HepG2 (cell line): Measurements from ENCODE around the gene CCDC116. TPM values are rescaled to one million over a fixed set of nuclear protein-coding genes. Genes with fewer than 3 reads are reported as not detected.

Experiments
- CCAR2 ChIP-seq: fragments of 200-400 bp; formaldehyde crosslinking; optimal IDR thresholded peaks from 2 replicates; pipeline ENCODE3; 2018; ENCODE audit warnings: low read depth, mild to moderate bottlenecking, low read length, moderate library complexity
- CHCHD3 ChIP-seq: sonication (generic); formaldehyde crosslinking; IDR thresholded peaks from 2 replicates; pipeline ENCODE4 v1.8.0; 2022; ENCODE audit warnings: mild to moderate bottlenecking, missing genetic modification reagents, moderate library complexity
- FOXP1 ChIP-seq, 2 experiments: fragments of 450-650 bp in 1 of 2; IDR thresholded peaks; 2 replicates each; pipeline ENCODE4 v1.6.1; 2017 to 2018; ENCODE audit warnings: antibody characterized with exemption in 1 of 2
- GABPB1 ChIP-seq: IDR thresholded peaks from 2 replicates; pipeline ENCODE4 v1.6.1; 2016; ENCODE audit warnings: mild to moderate bottlenecking, missing genetic modification reagents, moderate library complexity, missing compliant biosample characterization
- KLF15 ChIP-seq: sonication (generic); formaldehyde crosslinking; IDR thresholded peaks from 2 replicates; pipeline ENCODE4 v1.8.1; 2023; ENCODE audit warnings: borderline replicate concordance, mild to moderate bottlenecking, inconsistent platforms, missing genetic modification reagents, mixed read lengths
- MAF1 ChIP-seq: sonication (generic); formaldehyde crosslinking; IDR thresholded peaks from 2 replicates; pipeline ENCODE4 v1.5.0; 2020; ENCODE audit warnings: missing genetic modification reagents, borderline replicate concordance
- NR2C2 ChIP-seq: sonication (generic); formaldehyde crosslinking; IDR thresholded peaks from 2 replicates; pipeline ENCODE4 v1.4.0; 2020; ENCODE audit warnings: missing genetic modification reagents, mild to moderate bottlenecking, moderate library complexity, borderline replicate concordance
- PAWR ChIP-seq: sonication (generic); formaldehyde crosslinking; IDR thresholded peaks from 2 replicates; pipeline ENCODE4 v1.4.0; 2020; ENCODE audit warnings: missing genetic modification reagents, mild to moderate bottlenecking, borderline replicate concordance
- PRMT3 ChIP-seq: sonication (generic); formaldehyde crosslinking; IDR thresholded peaks from 2 replicates; pipeline ENCODE4 v1.8.1; 2022; ENCODE audit warnings: low read depth, mild to moderate bottlenecking, moderate library complexity, missing genetic modification reagents, borderline replicate concordance
- RARG ChIP-seq: sonication (generic); formaldehyde crosslinking; IDR thresholded peaks from 2 replicates; pipeline ENCODE4 v1.4.0; 2020; ENCODE audit warnings: low read depth, mild to moderate bottlenecking, missing genetic modification reagents
- SMAD9 ChIP-seq: sonication (generic); formaldehyde crosslinking; IDR thresholded peaks from 2 replicates; pipeline ENCODE4 v1.5.1; 2020; ENCODE audit warnings: mild to moderate bottlenecking, missing genetic modification reagents
- SMC3 ChIP-seq: IDR thresholded peaks from 2 replicates; pipeline ENCODE4 v1.6.1; 2011; ENCODE audit warnings: low read length, improper control_type of control experiment
- SP140L ChIP-seq: sonication (generic); formaldehyde crosslinking; IDR thresholded peaks from 2 replicates; pipeline ENCODE4 v1.4.0; 2020; ENCODE audit warnings: missing genetic modification reagents, borderline replicate concordance
- YEATS2 ChIP-seq: sonication (generic); formaldehyde crosslinking; IDR thresholded peaks from 2 replicates; pipeline ENCODE4 v1.4.0; 2020; ENCODE audit warnings: missing genetic modification reagents, borderline replicate concordance
- ZMAT3 ChIP-seq: sonication (generic); formaldehyde crosslinking; conservative IDR thresholded peaks from 2 replicates; pipeline ENCODE4 v1.7.0; 2021; ENCODE audit warnings: missing genetic modification reagents
- ZNF414 ChIP-seq: sonication (generic); formaldehyde crosslinking; IDR thresholded peaks from 2 replicates; pipeline ENCODE4 v1.5.0; 2020; ENCODE audit warnings: missing genetic modification reagents
- ZNF543 ChIP-seq: sonication (generic); formaldehyde crosslinking; IDR thresholded peaks from 2 replicates; pipeline ENCODE4 v1.4.0; 2020; ENCODE audit warnings: mild to moderate bottlenecking, missing genetic modification reagents
- ZNF674 ChIP-seq: sonication (generic); formaldehyde crosslinking; IDR thresholded peaks from 2 replicates; pipeline ENCODE4 v1.5.0; 2020; ENCODE audit warnings: low read depth, mild to moderate bottlenecking, missing genetic modification reagents
- ZNF687 ChIP-seq: sonication (generic); formaldehyde crosslinking; IDR thresholded peaks from 2 replicates; pipeline ENCODE4 v1.5.1; 2020; ENCODE audit warnings: mild to moderate bottlenecking, missing genetic modification reagents, moderate library complexity
- ZSCAN31 ChIP-seq: sonication (generic); formaldehyde crosslinking; IDR thresholded peaks from 2 replicates; pipeline ENCODE4 v1.5.0; 2020; ENCODE audit warnings: low read depth, mild to moderate bottlenecking, missing genetic modification reagents
- polyA plus RNA-seq, 8 experiments: library from polyadenylated mRNA; depleted of rRNA in 3 of 8; stranded (reverse) in 7 of 8; unstranded in 1 of 8; fragments of >200 nt; fragmentation: Illumina TruSeq in 4 of 8; extraction: Trizol in 4 of 8; gene quantifications; 2 replicates each; pipeline versions ENCODE4 v1.2.1 to v1.2.3, GENCODE V29; 2011 to 2016; ENCODE audit warnings: low read depth in 4 of 8, missing spikeins in 1 of 8, mixed read lengths in 1 of 8; ENCODE audit not compliant: insufficient read depth in 1 of 8
- total RNA-seq, 5 experiments: library from RNA; depleted of rRNA; stranded (reverse); fragments of >200 nt; fragmentation: Illumina TruSeq; extraction: Trizol; gene quantifications; 2 replicates each; pipeline ENCODE4 v1.2.3, GENCODE V29; 2016; ENCODE audit warnings: low read depth in 1 of 5
- TF ChIP-seq, protein P1 (sequence below): sonication (generic); formaldehyde crosslinking; IDR thresholded peaks from 2 replicates; pipeline ENCODE4 v1.5.0; 2020; ENCODE audit warnings: missing genetic modification reagents, mild to moderate bottlenecking, borderline replicate concordance
- TF ChIP-seq, protein P2 (sequence below): sonication (generic); formaldehyde crosslinking; IDR thresholded peaks from 2 replicates; pipeline ENCODE4 v1.4.0; 2020; ENCODE audit warnings: missing genetic modification reagents, borderline replicate concordance

The CCDC116 gene
- total and polyA plus RNA-seq, 2 of the 13 experiments (the other 11 are each of a cell fraction or from before 2014, with no cell fraction given) = 0.15 to 0.33 TPM

GRCh38 chr22:21629255-21630149 lies 3.1 kb upstream of the CCDC116 start, which contains the start of gene YDJC (continued):
- TF ChIP-seq ZNF687 (peak; percentile 97), SMC3 (no peak), CCAR2 (no peak), CHCHD3 (CRISPR knock-in tag) (0 out of 2 replicates have a peak, but pooled peaks have one; percentile 64), ZNF414 (peak; percentile 88), ZMAT3 (CRISPR knock-in tag) (peak; percentile 57; the same call in 1 of the 2 replicates), ZSCAN31 (CRISPR knock-in tag) (peak; percentile 74; the same call in 1 of the 2 replicates), ZNF674 (CRISPR knock-in tag) (no peak), NR2C2 (CRISPR knock-in tag) (peak; percentile 71), PAWR (CRISPR knock-in tag) (no peak), SP140L (CRISPR knock-in tag) (peak; percentile 65; the same call in 1 of the 2 replicates), YEATS2 (CRISPR knock-in tag) (peak; percentile 62; the same call in 1 of the 2 replicates), ZNF543 (peak; percentile 91), SMAD9 (CRISPR knock-in tag) (peak; percentile 92), MAF1 (CRISPR knock-in tag) (peak; percentile 72; the same call in 1 of the 2 replicates), KLF15 (peak; percentile 83; the same call in 1 of the 2 replicates), PRMT3 (CRISPR knock-in tag) (no peak), FOXP1 (IDR thresholded peaks at IDR 0.05) (no peak), FOXP1 (CRISPR knock-in tag; IDR thresholded peaks at IDR 0.05) (no peak), GABPB1 (CRISPR knock-in tag) (peak; percentile 94), RARG (CRISPR knock-in tag) (no peak)
- TF ChIP-seq, protein P1, sequence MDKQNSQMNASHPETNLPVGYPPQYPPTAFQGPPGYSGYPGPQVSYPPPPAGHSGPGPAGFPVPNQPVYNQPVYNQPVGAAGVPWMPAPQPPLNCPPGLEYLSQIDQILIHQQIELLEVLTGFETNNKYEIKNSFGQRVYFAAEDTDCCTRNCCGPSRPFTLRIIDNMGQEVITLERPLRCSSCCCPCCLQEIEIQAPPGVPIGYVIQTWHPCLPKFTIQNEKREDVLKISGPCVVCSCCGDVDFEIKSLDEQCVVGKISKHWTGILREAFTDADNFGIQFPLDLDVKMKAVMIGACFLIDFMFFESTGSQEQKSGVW (CRISPR knock-in tag) = no peak
- TF ChIP-seq, protein P2, sequence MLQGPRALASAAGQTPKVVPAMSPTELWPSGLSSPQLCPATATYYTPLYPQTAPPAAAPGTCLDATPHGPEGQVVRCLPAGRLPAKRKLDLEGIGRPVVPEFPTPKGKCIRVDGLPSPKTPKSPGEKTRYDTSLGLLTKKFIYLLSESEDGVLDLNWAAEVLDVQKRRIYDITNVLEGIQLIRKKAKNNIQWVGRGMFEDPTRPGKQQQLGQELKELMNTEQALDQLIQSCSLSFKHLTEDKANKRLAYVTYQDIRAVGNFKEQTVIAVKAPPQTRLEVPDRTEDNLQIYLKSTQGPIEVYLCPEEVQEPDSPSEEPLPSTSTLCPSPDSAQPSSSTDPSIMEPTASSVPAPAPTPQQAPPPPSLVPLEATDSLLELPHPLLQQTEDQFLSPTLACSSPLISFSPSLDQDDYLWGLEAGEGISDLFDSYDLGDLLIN = peak; percentile 73; the same call in 1 of the 2 replicates
